Chondrocyte (in vitro differentiated cells): ENCODE measurements around the gene IRF6. TPM values are rescaled to one million over a fixed set of nuclear protein-coding genes. Genes with fewer than 3 reads are reported as not detected.

Source experiments
- DNase-seq: peaks from one replicate; pipeline ENCODE4 v3.0.0; 2021; ENCODE audit warnings: mixed read lengths, low spot score
- H3K27ac Mint-ChIP-seq: one replicate; pipeline ENCODE4 v1.8.0; 2021; ENCODE audit warnings: mild to moderate bottlenecking, moderate library complexity, mixed read lengths; ENCODE audit not compliant: unreplicated experiment
- H3K27me3 Mint-ChIP-seq: 2 replicates; pipeline ENCODE4 v1.8.0; 2021; ENCODE audit warnings: low read depth, mixed read lengths
- H3K36me3 Mint-ChIP-seq: 2 replicates; pipeline ENCODE4 v1.8.0; 2021; ENCODE audit warnings: low read depth, mixed read lengths
- H3K4me1 Mint-ChIP-seq: 2 replicates; pipeline ENCODE4 v1.8.0; 2021; ENCODE audit warnings: low read depth, mild to moderate bottlenecking, mixed read lengths
- H3K4me3 Mint-ChIP-seq: one replicate; pipeline ENCODE4 v1.8.0; 2021; ENCODE audit warnings: mild to moderate bottlenecking, moderate library complexity, mixed read lengths; ENCODE audit not compliant: unreplicated experiment
- H3K9me3 Mint-ChIP-seq: 2 replicates; pipeline ENCODE4 v1.8.0; 2021; ENCODE audit warnings: low read depth, mixed read lengths
- CTCF ChIP-seq: fragments of 200-600 bp; sonication (generic); IDR thresholded peaks from 2 replicates; pipeline ENCODE4 v1.5.0; 2021; ENCODE audit warnings: antibody characterized with exemption, mild to moderate bottlenecking, moderate library complexity
- total RNA-seq: library from RNA; stranded (reverse); gene quantifications from 3 replicates; pipeline ENCODE4 v1.2.1, GENCODE V29; 2021

IRF6 gene
- total RNA-seq, 1 donor from 2014 or later = 0.25 TPM

GRCh38 chr1:209791920-209792319 lies 14.0 kb downstream of the IRF6 start:
- no peak for TF ChIP-seq CTCF
- no peak overlapping the region for H3K4me3 Mint-ChIP-seq
- H3K4me1 Mint-ChIP-seq = no peaks in the 10 kb centered on the region
- H3K9me3 Mint-ChIP-seq = no peaks in the 10 kb centered on the region
- H3K36me3 Mint-ChIP-seq = no peaks in the 10 kb centered on the region
- no peak for DNase-seq
- H3K27ac Mint-ChIP-seq = no peak overlapping the region
- H3K27me3 Mint-ChIP-seq = peaks cover 69% of the 10 kb centered on the region

GRCh38 chr1:209790286-209791193 lies 15.4 kb downstream of the IRF6 start:
- no peak overlapping the region for H3K27ac Mint-ChIP-seq

GRCh38 chr1:209789245-209789644 lies 16.7 kb downstream of the IRF6 start:
- no peak for DNase-seq
- Mint-ChIP-seq H3K4me1 (peaks cover 7% of the 10 kb centered on the region), H3K9me3 (no peaks in the 10 kb centered on the region), H3K36me3 (no peaks in the 10 kb centered on the region), H3K4me3 (no peak overlapping the region), H3K27me3 (peaks cover 65% of the 10 kb centered on the region), H3K27ac (no peak overlapping the region)
- TF ChIP-seq CTCF = no peak

More at GRCh38 chr1:209790286-209791193, 15.4 kb downstream of the IRF6 start:
- H3K4me3 Mint-ChIP-seq = no peak overlapping the region
- DNase-seq = no peak
- no peak for TF ChIP-seq CTCF
- H3K9me3 Mint-ChIP-seq = no peaks in the 10 kb centered on the region
- no peaks in the 10 kb centered on the region for H3K36me3 Mint-ChIP-seq
- H3K4me1 Mint-ChIP-seq = no peaks in the 10 kb centered on the region
- peaks cover 71% of the 10 kb centered on the region for H3K27me3 Mint-ChIP-seq

GRCh38 chr1:209787551-209787950 lies 18.4 kb downstream of the IRF6 start:
- H3K4me1 Mint-ChIP-seq = peaks cover 14% of the 10 kb centered on the region
- TF ChIP-seq CTCF = no peak
- no peak overlapping the region for H3K27ac Mint-ChIP-seq
- no peaks in the 10 kb centered on the region for H3K9me3 Mint-ChIP-seq
- no peak for DNase-seq
- H3K4me3 Mint-ChIP-seq = no peak overlapping the region
- H3K36me3 Mint-ChIP-seq = no peaks in the 10 kb centered on the region
- H3K27me3 Mint-ChIP-seq = peaks cover 54% of the 10 kb centered on the region

GRCh38 chr1:209786146-209786545 lies 19.8 kb downstream of the IRF6 start:
- Mint-ChIP-seq H3K27ac (no peak overlapping the region), H3K4me3 (no peak overlapping the region), H3K9me3 (peaks cover 2% of the 10 kb centered on the region), H3K4me1 (peaks cover 14% of the 10 kb centered on the region), H3K36me3 (peaks cover 2% of the 10 kb centered on the region), H3K27me3 (peaks cover 41% of the 10 kb centered on the region)
- no peak for DNase-seq
- no peak for TF ChIP-seq CTCF
